DOHH2 (cell line): ENCODE results near the gene DPEP3.

Source experiments
- CTCF ChIP-seq: fragments of 200-600 bp; sonication (generic); IDR thresholded peaks from one replicate; pipeline ENCODE4 v1.5.1; 2014; ENCODE audit warnings: antibody characterized with exemption, mild to moderate bottlenecking, low read depth, low read length; ENCODE audit not compliant: poor library complexity, severe bottlenecking
- EZH2phosphoT487 ChIP-seq: fragments of 200-600 bp; sonication (generic); IDR thresholded peaks from 2 replicates; pipeline ENCODE4 v1.6.1; 2017; ENCODE audit warnings: borderline replicate concordance, mild to moderate bottlenecking, antibody characterized with exemption, low read length, moderate library complexity, mixed read lengths

DNA sequence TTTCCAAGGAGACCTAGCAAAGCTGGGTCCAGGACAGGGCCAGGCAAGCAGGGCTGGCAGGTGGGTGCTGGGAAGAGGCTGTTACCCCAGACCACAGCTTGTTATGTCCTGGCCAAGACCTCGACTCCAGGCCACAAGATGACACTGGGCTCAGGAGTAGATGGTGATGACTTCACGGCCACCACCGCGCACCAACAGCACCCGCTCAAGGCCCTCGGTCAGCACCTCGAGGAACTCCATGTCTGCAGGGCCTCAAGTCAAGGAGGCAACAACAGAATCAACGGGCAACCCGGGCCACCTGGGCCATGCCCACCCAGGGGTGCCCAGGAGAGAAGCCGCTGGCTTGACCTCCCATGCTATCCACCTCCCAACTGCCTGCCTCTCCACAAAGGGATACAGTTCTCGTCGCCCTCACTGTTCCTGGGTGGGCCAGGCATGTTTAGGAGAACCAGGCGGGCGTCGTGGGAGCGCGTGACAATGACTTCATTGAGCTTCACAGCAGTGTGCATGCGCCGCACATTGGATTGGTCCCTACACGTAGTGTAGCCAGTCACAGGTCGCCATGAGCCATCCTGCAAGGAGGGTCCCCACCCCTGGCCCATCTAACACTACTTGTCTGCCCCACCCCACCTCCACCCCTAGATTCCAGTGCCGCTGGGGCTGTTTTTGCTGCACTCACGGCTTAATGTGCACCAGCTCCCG lies 35.5 kb downstream of the DPEP3 start:
- TF ChIP-seq CTCF (no peak), EZH2phosphoT487 (no peak)
